Measurements from ENCODE around the gene STRIP2.

Gene STRIP2

DNA sequence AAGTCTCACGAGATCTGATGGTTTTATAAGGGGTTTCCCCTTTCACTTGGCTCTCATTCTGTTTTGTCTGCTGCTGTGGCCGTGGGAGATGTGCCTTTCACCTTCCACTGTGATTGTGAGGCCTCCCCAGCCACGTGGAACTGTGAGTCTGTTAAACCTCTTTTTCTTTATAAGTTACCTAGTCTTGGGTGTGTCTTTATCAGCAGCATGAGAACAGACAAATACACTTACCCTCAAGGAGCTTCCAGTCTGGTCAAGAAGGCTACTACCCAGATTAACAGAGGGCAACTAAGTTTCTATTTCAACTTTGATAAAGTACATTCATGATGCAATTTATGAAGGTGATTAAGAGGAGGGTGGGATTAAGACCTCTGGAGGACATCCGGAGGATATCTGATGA, 81.1 kb downstream of the STRIP2 start:
- TF ChIP-seq YY1 (IDR thresholded peaks at IDR 0.05; ENCODE audit: low read depth) = no peak
- no peak for TF ChIP-seq EP300 (IDR thresholded peaks at IDR 0.05; ENCODE audit: borderline replicate concordance)
- TF ChIP-seq, protein P1, sequence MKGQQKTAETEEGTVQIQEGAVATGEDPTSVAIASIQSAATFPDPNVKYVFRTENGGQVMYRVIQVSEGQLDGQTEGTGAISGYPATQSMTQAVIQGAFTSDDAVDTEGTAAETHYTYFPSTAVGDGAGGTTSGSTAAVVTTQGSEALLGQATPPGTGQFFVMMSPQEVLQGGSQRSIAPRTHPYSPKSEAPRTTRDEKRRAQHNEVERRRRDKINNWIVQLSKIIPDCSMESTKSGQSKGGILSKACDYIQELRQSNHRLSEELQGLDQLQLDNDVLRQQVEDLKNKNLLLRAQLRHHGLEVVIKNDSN (IDR thresholded peaks at IDR 0.05) = no peak
- TF ChIP-seq EGR1 (IDR thresholded peaks at IDR 0.05) = no peak
- TF ChIP-seq CREB1 (IDR thresholded peaks at IDR 0.05; ENCODE audit: low read depth) = no peak
- no peak for TF ChIP-seq FOXM1 (IDR thresholded peaks at IDR 0.05; ENCODE audit: borderline replicate concordance, low read depth)
- no peak for TF ChIP-seq CEBPB (IDR thresholded peaks at IDR 0.05)
- TF ChIP-seq TAF1 (IDR thresholded peaks at IDR 0.05; ENCODE audit: low read depth) = no peak
- no peak for TF ChIP-seq RAD21 (IDR thresholded peaks at IDR 0.05; ENCODE audit: low read depth)
- TF ChIP-seq, protein P2, sequence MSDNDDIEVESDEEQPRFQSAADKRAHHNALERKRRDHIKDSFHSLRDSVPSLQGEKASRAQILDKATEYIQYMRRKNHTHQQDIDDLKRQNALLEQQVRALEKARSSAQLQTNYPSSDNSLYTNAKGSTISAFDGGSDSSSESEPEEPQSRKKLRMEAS (IDR thresholded peaks at IDR 0.05) = no peak
- TF ChIP-seq, protein P3, sequence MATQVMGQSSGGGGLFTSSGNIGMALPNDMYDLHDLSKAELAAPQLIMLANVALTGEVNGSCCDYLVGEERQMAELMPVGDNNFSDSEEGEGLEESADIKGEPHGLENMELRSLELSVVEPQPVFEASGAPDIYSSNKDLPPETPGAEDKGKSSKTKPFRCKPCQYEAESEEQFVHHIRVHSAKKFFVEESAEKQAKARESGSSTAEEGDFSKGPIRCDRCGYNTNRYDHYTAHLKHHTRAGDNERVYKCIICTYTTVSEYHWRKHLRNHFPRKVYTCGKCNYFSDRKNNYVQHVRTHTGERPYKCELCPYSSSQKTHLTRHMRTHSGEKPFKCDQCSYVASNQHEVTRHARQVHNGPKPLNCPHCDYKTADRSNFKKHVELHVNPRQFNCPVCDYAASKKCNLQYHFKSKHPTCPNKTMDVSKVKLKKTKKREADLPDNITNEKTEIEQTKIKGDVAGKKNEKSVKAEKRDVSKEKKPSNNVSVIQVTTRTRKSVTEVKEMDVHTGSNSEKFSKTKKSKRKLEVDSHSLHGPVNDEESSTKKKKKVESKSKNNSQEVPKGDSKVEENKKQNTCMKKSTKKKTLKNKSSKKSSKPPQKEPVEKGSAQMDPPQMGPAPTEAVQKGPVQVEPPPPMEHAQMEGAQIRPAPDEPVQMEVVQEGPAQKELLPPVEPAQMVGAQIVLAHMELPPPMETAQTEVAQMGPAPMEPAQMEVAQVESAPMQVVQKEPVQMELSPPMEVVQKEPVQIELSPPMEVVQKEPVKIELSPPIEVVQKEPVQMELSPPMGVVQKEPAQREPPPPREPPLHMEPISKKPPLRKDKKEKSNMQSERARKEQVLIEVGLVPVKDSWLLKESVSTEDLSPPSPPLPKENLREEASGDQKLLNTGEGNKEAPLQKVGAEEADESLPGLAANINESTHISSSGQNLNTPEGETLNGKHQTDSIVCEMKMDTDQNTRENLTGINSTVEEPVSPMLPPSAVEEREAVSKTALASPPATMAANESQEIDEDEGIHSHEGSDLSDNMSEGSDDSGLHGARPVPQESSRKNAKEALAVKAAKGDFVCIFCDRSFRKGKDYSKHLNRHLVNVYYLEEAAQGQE (IDR thresholded peaks at IDR 0.05; ENCODE audit: low read depth) = no peak
- no peak for TF ChIP-seq TEAD4 (IDR thresholded peaks at IDR 0.05)

DNA sequence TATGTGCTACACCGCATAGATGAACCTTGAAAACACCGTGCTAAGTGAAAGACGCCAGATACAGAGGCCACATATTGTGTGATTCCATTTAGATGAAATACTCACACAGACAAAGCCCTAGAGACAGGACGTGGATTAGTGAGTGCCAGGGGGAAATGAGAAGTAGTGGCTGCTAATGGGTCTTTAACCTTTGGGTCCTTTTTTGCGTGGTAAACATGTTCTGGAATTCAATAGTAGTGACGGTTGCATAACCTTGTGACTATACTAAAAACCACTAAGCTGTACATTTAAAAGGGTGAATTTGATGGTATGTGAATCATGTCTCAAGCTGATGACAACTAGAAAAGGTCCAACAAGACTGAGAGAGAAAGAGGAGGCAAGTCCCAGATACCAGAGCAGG, 83.7 kb downstream of the STRIP2 start:
- TF ChIP-seq CREB1 (IDR thresholded peaks at IDR 0.05; ENCODE audit: low read depth) = no peak
- no peak for TF ChIP-seq EP300 (IDR thresholded peaks at IDR 0.05; ENCODE audit: borderline replicate concordance)
- TF ChIP-seq TAF1 (IDR thresholded peaks at IDR 0.05; ENCODE audit: low read depth) = no peak
- TF ChIP-seq NFIC (IDR thresholded peaks at IDR 0.05) = no peak
- no peak for TF ChIP-seq EGR1 (IDR thresholded peaks at IDR 0.05)
- TF ChIP-seq, protein P1 (IDR thresholded peaks at IDR 0.05) = no peak
- no peak for TF ChIP-seq FOXM1 (IDR thresholded peaks at IDR 0.05; ENCODE audit: borderline replicate concordance, low read depth)
- TF ChIP-seq RAD21 (IDR thresholded peaks at IDR 0.05; ENCODE audit: low read depth) = no peak
- no peak for TF ChIP-seq CEBPB (IDR thresholded peaks at IDR 0.05)
- TF ChIP-seq TCF12 (IDR thresholded peaks at IDR 0.05; ENCODE audit: low read depth) = no peak
- TF ChIP-seq, protein P2 (IDR thresholded peaks at IDR 0.05) = no peak
- no peak for TF ChIP-seq TEAD4 (IDR thresholded peaks at IDR 0.05)
- TF ChIP-seq YY1 (IDR thresholded peaks at IDR 0.05; ENCODE audit: low read depth) = no peak
- no peak for TF ChIP-seq ZBTB7A (IDR thresholded peaks at IDR 0.05; ENCODE audit: low read depth)
- TF ChIP-seq, protein P3 (IDR thresholded peaks at IDR 0.05; ENCODE audit: low read depth) = no peak

DNA sequence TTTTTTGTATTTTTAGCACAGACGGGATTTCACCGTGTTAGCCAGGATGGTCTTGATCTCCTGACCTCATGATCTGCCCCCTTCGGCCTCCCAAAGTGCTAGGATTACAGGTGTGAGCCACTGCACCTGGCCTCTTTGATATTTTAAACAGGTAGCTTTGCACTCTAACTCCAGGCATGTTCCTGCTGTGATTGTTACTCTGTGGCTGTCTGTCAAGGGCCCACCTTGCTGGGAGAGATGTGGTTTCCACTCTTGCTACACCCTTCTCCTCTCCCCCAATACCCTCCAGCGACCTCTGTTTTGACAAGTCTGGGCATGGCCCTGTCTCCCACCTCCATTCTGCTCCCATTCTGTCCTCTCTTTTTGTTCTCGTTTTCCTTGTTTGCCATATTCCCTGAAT, 85.2 kb downstream of the STRIP2 start:
- TF ChIP-seq TCF12 (IDR thresholded peaks at IDR 0.05; ENCODE audit: low read depth) = no peak
- TF ChIP-seq EP300 (IDR thresholded peaks at IDR 0.05; ENCODE audit: borderline replicate concordance) = no peak
- TF ChIP-seq NFIC (IDR thresholded peaks at IDR 0.05) = no peak
- TF ChIP-seq ZBTB7A (IDR thresholded peaks at IDR 0.05; ENCODE audit: low read depth) = no peak

DNA sequence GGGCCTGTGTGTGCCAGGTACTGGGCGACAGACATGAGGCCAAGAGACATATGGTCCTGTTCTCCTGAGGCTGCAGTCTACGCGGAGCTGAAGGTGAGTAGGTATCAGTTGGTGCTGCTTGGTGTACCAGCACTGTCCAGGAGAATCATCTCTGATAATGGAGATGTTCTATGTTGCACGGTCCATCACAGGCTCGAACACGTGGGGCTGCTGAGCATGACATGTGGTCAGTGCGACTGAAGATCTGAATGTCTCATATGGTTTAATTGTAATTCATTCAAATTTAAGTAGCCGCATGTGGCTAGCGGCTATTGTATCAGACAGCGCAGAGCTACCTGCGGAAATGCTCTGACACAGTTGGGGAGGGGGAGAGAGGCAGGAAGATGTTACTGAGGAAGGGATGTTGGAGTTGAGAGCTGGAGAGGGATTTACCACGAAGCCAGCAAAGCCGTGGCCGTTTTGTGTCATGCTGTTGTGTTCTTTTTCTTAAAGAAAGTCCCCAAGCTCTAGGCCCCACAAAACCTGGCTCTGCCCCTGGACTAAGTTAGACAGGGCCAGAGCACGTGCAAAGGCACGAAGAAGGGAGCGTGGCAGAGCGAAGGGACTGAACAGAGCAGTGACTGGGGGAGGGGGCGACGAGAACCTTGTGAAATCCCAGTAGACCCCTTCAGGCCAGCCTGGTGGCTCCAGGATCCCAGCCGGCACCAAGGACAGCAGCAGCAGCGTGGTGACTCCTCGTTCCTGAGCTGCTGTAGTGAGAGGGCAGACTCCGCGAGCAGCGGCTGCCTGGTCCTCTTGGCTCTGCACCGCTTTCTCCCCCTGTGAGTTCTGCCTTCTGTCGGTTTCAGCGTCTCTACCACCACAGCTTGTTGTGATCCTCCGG, 88.1 kb downstream of the STRIP2 start:
- TF ChIP-seq CEBPB (IDR thresholded peaks at IDR 0.05) = no peak
- no peak for TF ChIP-seq TAF1 (IDR thresholded peaks at IDR 0.05; ENCODE audit: low read depth)
- TF ChIP-seq, protein P2 (IDR thresholded peaks at IDR 0.05) = 0 out of 2 replicates have a peak, but pooled peaks have one; percentile 15
- TF ChIP-seq, protein P1 (IDR thresholded peaks at IDR 0.05) = no peak
- no peak for TF ChIP-seq TCF12 (IDR thresholded peaks at IDR 0.05; ENCODE audit: low read depth)
- no peak for TF ChIP-seq YY1 (IDR thresholded peaks at IDR 0.05; ENCODE audit: low read depth)
- TF ChIP-seq, protein P3 (IDR thresholded peaks at IDR 0.05; ENCODE audit: low read depth) = peak; percentile 83
- TF ChIP-seq RAD21 (IDR thresholded peaks at IDR 0.05; ENCODE audit: low read depth) = no peak
- TF ChIP-seq ZBTB7A (IDR thresholded peaks at IDR 0.05; ENCODE audit: low read depth) = no peak

All from Ishikawa (cell line).